Measurements from ENCODE around the gene B9D1.

B9D1 gene

GRCh38 chr17:19408346-19408710 lies 45.8 kb upstream of the B9D1 start:
- no peak for TF ChIP-seq CTCF (IDR thresholded peaks at IDR 0.05; ENCODE audit: control insufficient read depth, extremely low read depth, insufficient read depth)
- no peak overlapping the region for H3K4me3 ChIP-seq (ENCODE audit: low read depth, low read length)
- DNase-seq (ENCODE audit: low read depth) = no peak

GRCh38 chr17:19407601-19408345 lies 45.2 kb upstream of the B9D1 start:
- TF ChIP-seq CTCF (IDR thresholded peaks at IDR 0.05; ENCODE audit: control insufficient read depth, extremely low read depth, insufficient read depth) = no peak

GRCh38 chr17:19405114-19405513 lies 42.6 kb upstream of the B9D1 start:
- H3K4me3 ChIP-seq (ENCODE audit: low read depth, low read length) = no peak overlapping the region
- TF ChIP-seq CTCF (IDR thresholded peaks at IDR 0.05; ENCODE audit: control insufficient read depth, extremely low read depth, insufficient read depth) = no peak
- no peak for DNase-seq (ENCODE audit: low read depth)

More at GRCh38 chr17:19407601-19408345, 45.2 kb upstream of the B9D1 start:
- H3K4me3 ChIP-seq (ENCODE audit: low read depth, low read length) = no peak overlapping the region
- DNase-seq (ENCODE audit: low read depth) = no peak

- no peak overlapping the region for H3K4me3 ChIP-seq (ENCODE audit: low read depth, low read length)
- no peak for DNase-seq (ENCODE audit: low read depth)
- no peak for TF ChIP-seq CTCF (IDR thresholded peaks at IDR 0.05; ENCODE audit: control insufficient read depth, extremely low read depth, insufficient read depth)
Observed at GRCh38 chr17:19404264-19404663, 41.7 kb upstream of the B9D1 start.

- no peak overlapping the region for H3K4me3 ChIP-seq (ENCODE audit: low read depth, low read length)
- TF ChIP-seq CTCF (IDR thresholded peaks at IDR 0.05; ENCODE audit: control insufficient read depth, extremely low read depth, insufficient read depth) = no peak
- no peak for DNase-seq (ENCODE audit: low read depth)
Observed at GRCh38 chr17:19403021-19403420, 40.5 kb upstream of the B9D1 start.

- DNase-seq (ENCODE audit: low read depth) = peak; percentile 32
- no peak overlapping the region for H3K4me3 ChIP-seq (ENCODE audit: low read depth, low read length)
- TF ChIP-seq CTCF (IDR thresholded peaks at IDR 0.05; ENCODE audit: control insufficient read depth, extremely low read depth, insufficient read depth) = no peak
Observed at GRCh38 chr17:19402171-19402570, 39.6 kb upstream of the B9D1 start.
